Tibial nerve (tissue), 3 donors: ENCODE results near the gene S100A13.

ENCODE experiments used
- CTCF ChIP-seq, 5 experiments: fragments of 200-600 bp in 3 of 5; fragments of 450-650 bp in 2 of 5; sonication (generic) in 3 of 5; IDR thresholded peaks; one replicate each; pipeline ENCODE4 v1.5.1; 2016 to 2019; ENCODE audit warnings: antibody characterized with exemption in 5 of 5, mild to moderate bottlenecking in 3 of 5, moderate library complexity in 2 of 5
- POLR2A ChIP-seq, 2 donors: fragments of 450-650 bp; IDR thresholded peaks; one replicate each; pipeline ENCODE4 v1.6.1; 2017; ENCODE audit warnings: antibody characterized with exemption in 2 of 2, mild to moderate bottlenecking in 2 of 2, moderate library complexity in 2 of 2

- TF ChIP-seq POLR2A (IDR thresholded peaks at IDR 0.05) (no peak), CTCF (IDR thresholded peaks at IDR 0.05) (no peak)
Measured at GRCh38 chr1:153626477-153626903, 815 bp downstream of the S100A13 start.
